ENCODE measurements around the gene BPIFB1.

The BPIFB1 gene

GRCh38 chr20:33282991-33283555 lies at the start of gene BPIFB1:
Gene BPIFB1, plus strand, starts transcription at chr20:33283214. Its CDS starts 2,860 bp downstream, at chr20:33286074.
- DNase-seq (ENCODE audit: low read depth in 2 of 2), result no peak

GRCh38 chr20:33234050-33234449 lies 49.0 kb upstream of the BPIFB1 start:
- no peak for DNase-seq (ENCODE audit: low read depth in 2 of 2)

- no peak for DNase-seq (ENCODE audit: low read depth in 2 of 2)
Measured at GRCh38 chr20:33235696-33236095, 47.3 kb upstream of the BPIFB1 start, which contains the start of gene BPIFA1. Gene BPIFA1, plus strand, starts transcription at chr20:33235996. Its CDS starts 1,716 bp downstream, at chr20:33237712.

- no peak for DNase-seq (ENCODE audit: low read depth in 2 of 2)
Measured at GRCh38 chr20:33236351-33236750, 46.7 kb upstream of the BPIFB1 start.

- DNase-seq (ENCODE audit: low read depth in 2 of 2), result no peak
Measured at GRCh38 chr20:33237989-33238388, 45.0 kb upstream of the BPIFB1 start.

GRCh38 chr20:33239418-33239817 lies 43.6 kb upstream of the BPIFB1 start:
- no peak for DNase-seq (ENCODE audit: low read depth in 2 of 2)

- DNase-seq (ENCODE audit: low read depth in 2 of 2), result no peak
Measured at GRCh38 chr20:33239979-33240736, 42.9 kb upstream of the BPIFB1 start.

- no peak for DNase-seq (ENCODE audit: low read depth in 2 of 2)
Measured at GRCh38 chr20:33240923-33241322, 42.1 kb upstream of the BPIFB1 start.

- no peak for DNase-seq (ENCODE audit: low read depth in 2 of 2)
Measured at GRCh38 chr20:33242319-33243100, 40.5 kb upstream of the BPIFB1 start.

- no peak for DNase-seq (ENCODE audit: low read depth in 2 of 2)
Measured at GRCh38 chr20:33246077-33246476, 36.9 kb upstream of the BPIFB1 start.

GRCh38 chr20:33249456-33249855 lies 33.6 kb upstream of the BPIFB1 start:
- no peak for DNase-seq (ENCODE audit: low read depth in 2 of 2)

- no peak for DNase-seq (ENCODE audit: low read depth in 2 of 2)
Measured at GRCh38 chr20:33250666-33251065, 32.3 kb upstream of the BPIFB1 start.

GRCh38 chr20:33251496-33251895 lies 31.5 kb upstream of the BPIFB1 start:
- no peak for DNase-seq (ENCODE audit: low read depth in 2 of 2)

- DNase-seq (ENCODE audit: low read depth in 2 of 2), result no peak
Measured at GRCh38 chr20:33252460-33252859, 30.6 kb upstream of the BPIFB1 start.

- no peak for DNase-seq (ENCODE audit: low read depth in 2 of 2)
Measured at GRCh38 chr20:33255005-33255404, 28.0 kb upstream of the BPIFB1 start.

GRCh38 chr20:33257237-33257636 lies 25.8 kb upstream of the BPIFB1 start:
- no peak for DNase-seq (ENCODE audit: low read depth in 2 of 2)

- DNase-seq (ENCODE audit: low read depth in 2 of 2), result no peak
Measured at GRCh38 chr20:33259371-33259770, 23.6 kb upstream of the BPIFB1 start.

- no peak for DNase-seq (ENCODE audit: low read depth in 2 of 2)
Measured at GRCh38 chr20:33261465-33261864, 21.5 kb upstream of the BPIFB1 start.

GRCh38 chr20:33262658-33263065 lies 20.4 kb upstream of the BPIFB1 start:
- DNase-seq (ENCODE audit: low read depth in 2 of 2), result no peak

- DNase-seq (ENCODE audit: low read depth in 2 of 2), result no peak
Measured at GRCh38 chr20:33263784-33264183, 19.2 kb upstream of the BPIFB1 start.

GRCh38 chr20:33267701-33268100 lies 15.3 kb upstream of the BPIFB1 start:
- no peak for DNase-seq (ENCODE audit: low read depth in 2 of 2)

- DNase-seq (ENCODE audit: low read depth in 2 of 2), result no peak
Measured at GRCh38 chr20:33272155-33272873, 10.7 kb upstream of the BPIFB1 start.

Data from activated CD4-positive, alpha-beta T cell treated with anti-CD3 and anti-CD28 coated beads for 24 hours (primary cell).